GM12892 (cell line): ENCODE measurements around the gene GRAMD1C.

Experiments
- POLR2A ChIP-seq: IDR thresholded peaks from 2 replicates; pipeline ENCODE4 v1.6.1; 2011; ENCODE audit warnings: low read depth, low read length, control low read depth
- POLR2AphosphoS5 ChIP-seq: IDR thresholded peaks from 2 replicates; pipeline ENCODE4 v1.6.1; 2011; ENCODE audit warnings: low read depth, low read length, control low read depth
- TAF1 ChIP-seq: IDR thresholded peaks from 2 replicates; pipeline ENCODE4 v1.6.1; 2011; ENCODE audit warnings: low read depth, mild to moderate bottlenecking, control low read depth, low read length, borderline replicate concordance

DNA sequence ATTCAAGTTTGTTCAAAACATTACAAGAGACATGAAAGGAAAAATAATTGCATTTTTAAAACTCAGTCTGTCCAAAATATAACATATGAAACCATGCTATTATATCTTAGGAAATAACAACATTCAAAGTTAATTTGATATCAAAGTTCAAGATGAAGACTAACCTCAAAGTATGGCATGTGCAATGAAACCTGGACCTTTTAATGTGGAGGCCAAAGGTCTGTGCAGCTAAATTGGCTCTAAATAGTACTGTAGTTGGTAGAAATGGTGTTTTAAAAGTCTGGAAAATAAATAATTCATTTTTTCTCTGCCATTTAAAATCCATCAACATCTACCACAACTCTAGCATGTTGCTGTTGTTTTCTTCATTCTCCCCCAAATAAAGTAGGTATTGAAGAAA, 8.7 kb downstream of the GRAMD1C start:
- TF ChIP-seq POLR2AphosphoS5 (no peak), POLR2A (no peak), TAF1 (no peak)
